ENCODE results near the gene RALBP1. TPM values are rescaled to one million over a fixed set of nuclear protein-coding genes. Genes with fewer than 3 reads are reported as not detected.

The RALBP1 gene
- polyA plus RNA-seq, 1 donor from 2014 or later, result 30.0 TPM

DNA sequence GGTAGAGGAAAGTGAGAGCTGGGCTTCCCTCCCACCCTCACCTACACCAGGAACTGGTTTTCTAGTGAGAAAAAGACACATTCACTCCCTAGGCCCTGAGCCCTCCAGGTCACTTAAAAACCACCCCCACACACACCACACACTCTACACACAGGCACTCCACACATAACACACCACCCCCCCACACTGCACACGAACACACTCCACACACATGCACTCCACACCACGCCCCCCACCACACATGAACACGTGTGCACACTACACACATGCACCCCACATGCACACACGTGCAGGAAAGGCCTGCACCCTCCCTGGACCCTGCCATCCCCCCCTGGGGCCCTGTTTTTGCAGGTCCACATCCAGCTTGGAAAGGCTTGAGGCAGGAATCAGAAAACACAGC, 67.6 kb downstream of the RALBP1 start:
- H3K4me2 ChIP-seq (ENCODE audit: low read length), result no peak overlapping the region
- TF ChIP-seq SMC3 (conservative IDR thresholded peaks at IDR 0.05; ENCODE audit: poor library complexity) (no peak), POLR2AphosphoS5 (IDR thresholded peaks at IDR 0.05) (peak; percentile 18), TAF1 (IDR thresholded peaks at IDR 0.05; ENCODE audit: low read depth) (no peak)
- H3K27me3 ChIP-seq (ENCODE audit: insufficient read depth, low read depth, low read length), result no peaks in the 10 kb centered on the region
- H2AFZ ChIP-seq (ENCODE audit: low read depth, low read length), result no peak overlapping the region
- H3K9me3 ChIP-seq (ENCODE audit: low read length), result no peaks in the 10 kb centered on the region
- H3K36me3 ChIP-seq (ENCODE audit: insufficient read depth, low read length), result no peaks in the 10 kb centered on the region
- no peaks in the 10 kb centered on the region for H3K9me2 ChIP-seq (ENCODE audit: insufficient read depth, low read length)
- no peak overlapping the region for H3K4me3 ChIP-seq (ENCODE audit: low read length)
- H4K20me1 ChIP-seq (ENCODE audit: insufficient read depth), result no peaks in the 10 kb centered on the region
- no peak overlapping the region for H3K27ac ChIP-seq (ENCODE audit: low read length)
- no peaks in the 10 kb centered on the region for H3K79me2 ChIP-seq (replicated peaks; ENCODE audit: insufficient read depth, low read length)
- no peaks in the 10 kb centered on the region for H3F3A ChIP-seq (ENCODE audit: insufficient read depth, low read length, poor library complexity, severe bottlenecking)
- no peak overlapping the region for H3K9ac ChIP-seq (ENCODE audit: low read length)

GRCh38 chr18:9545029-9545428, 69.7 kb downstream of the RALBP1 start:
- Histone ChIP-seq H3K9me3 (ENCODE audit: low read length) (no peaks in the 10 kb centered on the region), H3K36me3 (ENCODE audit: insufficient read depth, low read length) (no peaks in the 10 kb centered on the region), H2AFZ (ENCODE audit: low read depth, low read length) (no peak overlapping the region), H3K27ac (ENCODE audit: low read length) (no peak overlapping the region), H3K4me2 (ENCODE audit: low read length) (no peak overlapping the region), H4K20me1 (ENCODE audit: insufficient read depth) (no peaks in the 10 kb centered on the region), H3K9ac (ENCODE audit: low read length) (no peak overlapping the region), H3K79me2 (replicated peaks; ENCODE audit: insufficient read depth, low read length) (no peaks in the 10 kb centered on the region), H3K27me3 (ENCODE audit: insufficient read depth, low read depth, low read length) (no peaks in the 10 kb centered on the region), H3F3A (ENCODE audit: insufficient read depth, low read length, poor library complexity, severe bottlenecking) (no peaks in the 10 kb centered on the region), H3K4me3 (ENCODE audit: low read length) (no peak overlapping the region), H3K9me2 (ENCODE audit: insufficient read depth, low read length) (no peaks in the 10 kb centered on the region)
- TF ChIP-seq POLR2AphosphoS5 (IDR thresholded peaks at IDR 0.05), result no peak
- no peak for TF ChIP-seq EZH2 (IDR thresholded peaks at IDR 0.05; ENCODE audit: borderline replicate concordance, insufficient read depth, low read length, poor library complexity, severe bottlenecking)
- TF ChIP-seq TAF1 (IDR thresholded peaks at IDR 0.05; ENCODE audit: low read depth), result no peak

DNA sequence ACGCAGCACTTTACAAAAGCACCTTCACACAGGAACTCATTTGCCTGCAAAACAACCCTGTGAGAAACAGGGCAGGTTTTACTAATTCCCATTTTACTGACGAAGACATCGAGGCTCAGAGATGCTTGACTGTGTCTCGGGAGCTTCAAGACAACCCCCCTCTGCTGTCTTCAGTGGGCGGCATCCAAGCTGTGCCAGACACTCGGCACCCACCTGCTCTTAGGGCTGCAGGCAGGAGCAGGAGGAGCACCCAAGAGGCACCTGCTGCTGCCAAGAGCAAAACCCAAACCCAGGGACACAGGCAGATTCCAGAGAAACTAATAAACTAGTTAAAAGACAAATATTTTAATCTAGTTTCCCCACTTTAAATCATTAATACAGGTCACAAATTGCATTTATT, 71.2 kb downstream of the RALBP1 start:
- H3F3A ChIP-seq (ENCODE audit: insufficient read depth, low read length, poor library complexity, severe bottlenecking), result no peaks in the 10 kb centered on the region
- no peak overlapping the region for H3K4me3 ChIP-seq (ENCODE audit: low read length)
- no peak overlapping the region for H3K9ac ChIP-seq (ENCODE audit: low read length)
- H4K20me1 ChIP-seq (ENCODE audit: insufficient read depth), result no peaks in the 10 kb centered on the region
- no peak overlapping the region for H3K4me2 ChIP-seq (ENCODE audit: low read length)
- H3K9me3 ChIP-seq (ENCODE audit: low read length), result no peaks in the 10 kb centered on the region
- no peaks in the 10 kb centered on the region for H3K9me2 ChIP-seq (ENCODE audit: insufficient read depth, low read length)
- H3K79me2 ChIP-seq (replicated peaks; ENCODE audit: insufficient read depth, low read length), result no peaks in the 10 kb centered on the region
- H3K36me3 ChIP-seq (ENCODE audit: insufficient read depth, low read length), result no peaks in the 10 kb centered on the region
- TF ChIP-seq, protein P1, sequence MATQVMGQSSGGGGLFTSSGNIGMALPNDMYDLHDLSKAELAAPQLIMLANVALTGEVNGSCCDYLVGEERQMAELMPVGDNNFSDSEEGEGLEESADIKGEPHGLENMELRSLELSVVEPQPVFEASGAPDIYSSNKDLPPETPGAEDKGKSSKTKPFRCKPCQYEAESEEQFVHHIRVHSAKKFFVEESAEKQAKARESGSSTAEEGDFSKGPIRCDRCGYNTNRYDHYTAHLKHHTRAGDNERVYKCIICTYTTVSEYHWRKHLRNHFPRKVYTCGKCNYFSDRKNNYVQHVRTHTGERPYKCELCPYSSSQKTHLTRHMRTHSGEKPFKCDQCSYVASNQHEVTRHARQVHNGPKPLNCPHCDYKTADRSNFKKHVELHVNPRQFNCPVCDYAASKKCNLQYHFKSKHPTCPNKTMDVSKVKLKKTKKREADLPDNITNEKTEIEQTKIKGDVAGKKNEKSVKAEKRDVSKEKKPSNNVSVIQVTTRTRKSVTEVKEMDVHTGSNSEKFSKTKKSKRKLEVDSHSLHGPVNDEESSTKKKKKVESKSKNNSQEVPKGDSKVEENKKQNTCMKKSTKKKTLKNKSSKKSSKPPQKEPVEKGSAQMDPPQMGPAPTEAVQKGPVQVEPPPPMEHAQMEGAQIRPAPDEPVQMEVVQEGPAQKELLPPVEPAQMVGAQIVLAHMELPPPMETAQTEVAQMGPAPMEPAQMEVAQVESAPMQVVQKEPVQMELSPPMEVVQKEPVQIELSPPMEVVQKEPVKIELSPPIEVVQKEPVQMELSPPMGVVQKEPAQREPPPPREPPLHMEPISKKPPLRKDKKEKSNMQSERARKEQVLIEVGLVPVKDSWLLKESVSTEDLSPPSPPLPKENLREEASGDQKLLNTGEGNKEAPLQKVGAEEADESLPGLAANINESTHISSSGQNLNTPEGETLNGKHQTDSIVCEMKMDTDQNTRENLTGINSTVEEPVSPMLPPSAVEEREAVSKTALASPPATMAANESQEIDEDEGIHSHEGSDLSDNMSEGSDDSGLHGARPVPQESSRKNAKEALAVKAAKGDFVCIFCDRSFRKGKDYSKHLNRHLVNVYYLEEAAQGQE (IDR thresholded peaks at IDR 0.05; ENCODE audit: borderline replicate concordance), result no peak
- TF ChIP-seq EP300 (conservative IDR thresholded peaks at IDR 0.05; ENCODE audit: poor library complexity, severe bottlenecking) (no peak), CTCF (IDR thresholded peaks at IDR 0.05; ENCODE audit: poor library complexity, severe bottlenecking) (no peak), MXI1 (conservative IDR thresholded peaks at IDR 0.05; ENCODE audit: poor library complexity, severe bottlenecking) (no peak), TAF1 (IDR thresholded peaks at IDR 0.05; ENCODE audit: low read depth) (no peak), SMC3 (conservative IDR thresholded peaks at IDR 0.05; ENCODE audit: poor library complexity) (no peak), EZH2 (IDR thresholded peaks at IDR 0.05; ENCODE audit: borderline replicate concordance, insufficient read depth, low read length, poor library complexity, severe bottlenecking) (no peak), RAD21 (conservative IDR thresholded peaks at IDR 0.05) (no peak), POLR2AphosphoS5 (IDR thresholded peaks at IDR 0.05) (no peak)
- no peak overlapping the region for H3K27ac ChIP-seq (ENCODE audit: low read length)
- H3K27me3 ChIP-seq (ENCODE audit: insufficient read depth, low read depth, low read length), result no peaks in the 10 kb centered on the region
- no peak overlapping the region for H2AFZ ChIP-seq (ENCODE audit: low read depth, low read length)
